Esophagus squamous epithelium (tissue), 5 donors: ENCODE results near the gene ZNF541. TPM values are rescaled to one million over a fixed set of nuclear protein-coding genes. Genes with fewer than 3 reads are reported as not detected.
"Not testable (repeated sequence)": the region's sequence is repeated elsewhere in the genome, so short reads cannot be mapped to it uniquely, and the experiment has no call there.

ENCODE experiments used
- DNase-seq: peaks from one replicate; lab custom pipeline; 2025; lab: John Stamatoyannopoulos, UW
- H3K27ac ChIP-seq, 4 donors: fragments of 200-600 bp; sonication (generic); one replicate each; pipeline ENCODE4 v1.5.1; 2016 to 2019; ENCODE audit warnings: mild to moderate bottlenecking in 1 of 4
- H3K27me3 ChIP-seq, 4 donors: fragments of 200-600 bp; sonication (generic); 1 replicate in 3 of 4; 2 replicates in 1 of 4; pipeline versions ENCODE4 v1.5.1 to v1.6.0; 2017 to 2021; ENCODE audit warnings: antibody characterized with exemption in 1 of 4
- H3K36me3 ChIP-seq, 3 donors: fragments of 200-600 bp; sonication (generic); one replicate each; pipeline ENCODE4 v1.5.1; 2016 to 2019
- H3K4me1 ChIP-seq, 3 donors: fragments of 200-600 bp; sonication (generic); one replicate each; pipeline ENCODE4 v1.5.1; 2017 to 2019
- H3K4me3 ChIP-seq, 4 donors: fragments of 200-600 bp; sonication (generic); 1 replicate in 3 of 4; 2 replicates in 1 of 4; pipeline ENCODE4 v1.5.1; 2016 to 2019; ENCODE audit warnings: mild to moderate bottlenecking in 2 of 4, moderate library complexity in 1 of 4
- H3K9me3 ChIP-seq, 3 donors: fragments of 200-600 bp; sonication (generic); one replicate each; pipeline ENCODE4 v1.5.1; 2016 to 2019
- CTCF ChIP-seq, 6 experiments: fragments of 450-650 bp in 4 of 6; fragments of 200-600 bp in 2 of 6; sonication (generic) in 2 of 6; IDR thresholded peaks; one replicate each; pipeline ENCODE4 v1.5.1; 2016 to 2019; ENCODE audit warnings: antibody characterized with exemption in 6 of 6, mild to moderate bottlenecking in 4 of 6, moderate library complexity in 4 of 6
- POLR2A ChIP-seq, 4 donors: fragments of 450-650 bp; IDR thresholded peaks; one replicate each; pipeline ENCODE4 v1.6.1; 2017; ENCODE audit warnings: antibody characterized with exemption in 4 of 4, mild to moderate bottlenecking in 4 of 4, moderate library complexity in 3 of 4
- WGBS, 2 donors: methylation state at CpG; one replicate each; pipeline ENCODE4 v1.1.5; 2018; 5-methylcytosine and 5-hydroxymethylcytosine counted together
- intact Hi-C: fragments of 100-400 bp; cut with DNase I; formaldehyde crosslinking; loops from one replicate; pipeline ENCODE4 v1.15.0; 2022
- total RNA-seq, 4 donors: library from RNA; depleted of rRNA; stranded (reverse); fragments of >200 nt; gene quantifications; one replicate each; pipeline ENCODE4 v1.1.0, GENCODE V29; 2016
- donor health status: DM: yes; HTN: yes; CAD: no.

Gene ZNF541
- total RNA-seq, 4 donors from 2014 or later = 0.04 TPM; not detected in 3

GRCh38 chr19:47598407-47599349 is 25.7 kb upstream of the ZNF541 start:
- WGBS, 2 donors = 29 to 32% methylated on average over 18 to 21 of the region's 21 CpGs
- Histone ChIP-seq H3K36me3 (no peaks in the 10 kb centered on the region), H3K4me1 (peaks cover 16 to 46% (median 19%) of the 10 kb centered on the region in 3 donors), H3K4me3 (peak overlapping the region; percentile 11 to 77 (median 56)), H3K27me3 (no peaks in the 10 kb centered on the region), H3K27ac (peak overlapping the region; percentile 92 to 95 (median 94)), H3K9me3 (no peaks in the 10 kb centered on the region)
- peak in 1 of 4 donors; percentile 11 for TF ChIP-seq POLR2A (IDR thresholded peaks at IDR 0.05)
- TF ChIP-seq CTCF (IDR thresholded peaks at IDR 0.05) = no peak
- intact Hi-C loops = no loop called here
- no peak for DNase-seq

- DNase-seq = no peak
Observed at GRCh38 chr19:47595944-47596343, 23.0 kb upstream of the ZNF541 start.

GRCh38 chr19:47593860-47594259 is 20.9 kb upstream of the ZNF541 start:
- TF ChIP-seq CTCF (IDR thresholded peaks at IDR 0.05) (no peak), POLR2A (IDR thresholded peaks at IDR 0.05) (no peak)
- no peak for DNase-seq
- intact Hi-C loops = no loop called here
- H3K9me3 ChIP-seq = no peaks in the 10 kb centered on the region
- WGBS, 2 donors = 81 to 91% methylated on average over 6 of the region's 6 CpGs
- no peak overlapping the region for H3K4me3 ChIP-seq
- no peaks in the 10 kb centered on the region for H3K36me3 ChIP-seq
- H3K27me3 ChIP-seq = no peaks in the 10 kb centered on the region
- no peak overlapping the region for H3K27ac ChIP-seq
- peaks cover 3 to 14% (median 6%) of the 10 kb centered on the region in 3 donors for H3K4me1 ChIP-seq

More at GRCh38 chr19:47595944-47596343, 23.0 kb upstream of the ZNF541 start:
- Histone ChIP-seq H3K4me3 (no peak overlapping the region), H3K9me3 (no peaks in the 10 kb centered on the region), H3K27ac (no peak overlapping the region), H3K4me1 (peaks cover 15 to 23% (median 16%) of the 10 kb centered on the region in 3 donors), H3K27me3 (no peaks in the 10 kb centered on the region), H3K36me3 (no peaks in the 10 kb centered on the region)
- WGBS, 2 donors = 64 to 67% methylated on average over 6 of the region's 6 CpGs
- TF ChIP-seq CTCF (IDR thresholded peaks at IDR 0.05) (no peak), POLR2A (IDR thresholded peaks at IDR 0.05) (no peak)
- intact Hi-C loops = no loop called here

GRCh38 chr19:47589824-47590223 is 16.9 kb upstream of the ZNF541 start:
- TF ChIP-seq CTCF (IDR thresholded peaks at IDR 0.05) (no peak), POLR2A (IDR thresholded peaks at IDR 0.05) (no peak)
- H3K9me3 ChIP-seq = peaks cover 0 to 11% (median 8%) of the 10 kb centered on the region in 3 donors
- no peaks in the 10 kb centered on the region for H3K36me3 ChIP-seq
- peaks cover 0 to 6% (median 0%) of the 10 kb centered on the region in 3 donors for H3K4me1 ChIP-seq
- H3K27me3 ChIP-seq = no peaks in the 10 kb centered on the region
- no peak for DNase-seq
- intact Hi-C loops = no loop called here
- H3K4me3 ChIP-seq = no peak overlapping the region
- WGBS, 2 donors = 33 to 34% methylated on average over 7 of the region's 7 CpGs
- peak overlapping the region; percentile 4 to 60 (median 40) for H3K27ac ChIP-seq

GRCh38 chr19:47587295-47587694 is 14.3 kb upstream of the ZNF541 start:
- H3K27me3 ChIP-seq = no peaks in the 10 kb centered on the region
- TF ChIP-seq POLR2A (IDR thresholded peaks at IDR 0.05) (no peak), CTCF (IDR thresholded peaks at IDR 0.05) (no peak)

GRCh38 chr19:47583161-47583560 is 10.2 kb upstream of the ZNF541 start:
- Histone ChIP-seq H3K27ac (peak overlapping the region in 3 of 4 donors; percentile 61 to 87 (median 81)), H3K4me1 (peaks cover 12 to 35% (median 16%) of the 10 kb centered on the region in 3 donors), H3K9me3 (peaks cover 0 to 11% (median 8%) of the 10 kb centered on the region in 3 donors)
- WGBS, 2 donors = 47 to 55% methylated on average over 1 of the region's 1 CpG
- H3K27me3 ChIP-seq, DNase-seq, H3K36me3 ChIP-seq, intact Hi-C loops, H3K4me3 ChIP-seq: not testable (repeated sequence)

More at GRCh38 chr19:47587295-47587694, 14.3 kb upstream of the ZNF541 start:
- no peaks in the 10 kb centered on the region for H3K36me3 ChIP-seq
- peaks cover 4 to 23% (median 11%) of the 10 kb centered on the region in 3 donors for H3K4me1 ChIP-seq
- intact Hi-C loops = no loop called here
- peaks cover 0 to 11% (median 8%) of the 10 kb centered on the region in 3 donors for H3K9me3 ChIP-seq
- H3K27ac ChIP-seq = no peak overlapping the region
- WGBS, 2 donors = 75 to 87% methylated on average over 4 of the region's 4 CpGs
- no peak overlapping the region for H3K4me3 ChIP-seq
- no peak for DNase-seq
